Measurements from ENCODE around the gene MROH7. TPM values are rescaled to one million over a fixed set of nuclear protein-coding genes. Genes with fewer than 3 reads are reported as not detected.

The MROH7 gene
- total RNA-seq, 4 donors from 2014 or later, result 0.42 to 1.3 (median 0.89) TPM

DNA sequence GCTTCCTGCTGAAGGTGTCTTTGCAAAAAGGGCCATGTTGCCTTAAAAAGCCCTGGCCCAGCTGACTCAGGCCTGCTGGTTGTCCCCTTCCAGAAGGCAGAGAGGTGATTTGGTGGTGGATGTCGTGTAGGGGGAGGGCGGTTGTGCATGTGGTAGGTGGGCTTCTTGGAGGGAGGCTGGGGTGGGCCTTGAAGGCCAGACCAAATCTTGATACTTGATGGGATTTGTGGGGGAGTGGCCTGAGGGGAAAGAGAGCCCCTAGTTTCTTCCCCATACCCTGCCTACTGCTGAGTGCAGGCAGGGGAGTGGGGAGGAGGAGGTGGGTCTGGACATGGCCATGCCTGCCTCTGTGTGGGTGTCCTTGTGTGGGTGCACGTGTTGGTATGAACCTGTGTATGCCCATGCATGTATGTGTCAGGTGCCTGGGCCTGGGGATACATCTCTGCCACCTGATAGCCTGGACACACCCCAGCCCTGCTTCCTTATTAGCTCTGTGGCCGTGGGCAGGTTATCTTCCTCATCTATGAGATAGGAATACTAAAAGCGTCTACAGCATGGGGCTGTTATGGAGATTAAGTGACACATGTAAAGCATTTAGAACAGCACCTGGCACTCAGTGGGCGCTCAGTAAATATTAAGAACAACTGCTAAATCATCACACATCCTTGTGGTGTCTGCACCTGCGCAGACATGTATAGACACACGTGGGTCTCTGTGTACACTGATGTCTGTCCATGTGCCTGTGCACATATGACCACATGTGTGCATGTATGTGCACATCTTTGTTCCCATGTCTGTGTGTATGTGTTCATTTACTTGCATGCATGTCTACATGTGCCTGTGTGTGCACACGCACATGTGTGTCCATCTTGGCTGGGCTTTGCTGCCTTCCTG, 35.2 kb upstream of the MROH7 start:
- intact Hi-C loops (cut with DNase I; ENCODE audit: low total_unique reads) (no loop called here), in situ Hi-C loops (cut with MboI; ENCODE audit: low sequenced_read_pairs in 4 of 4) (no loop called here)
- no peak for ATAC-seq
- Histone ChIP-seq H3K27ac (no peak overlapping the region), H3K9me3 (no peaks in the 10 kb centered on the region), H3K27me3 (no peaks in the 10 kb centered on the region), H3K4me1 (no peaks in the 10 kb centered on the region), H3K36me3 (peaks cover 0 to 18% of the 10 kb centered on the region in 2 donors), H3K4me3 (no peak overlapping the region)
- no peak for DNase-seq
- no peak for TF ChIP-seq CTCF (IDR thresholded peaks at IDR 0.05 in 4 of 5, conservative IDR thresholded peaks at IDR 0.05 in 1 of 5)
- TF ChIP-seq POLR2A (IDR thresholded peaks at IDR 0.05), result no peak

DNA sequence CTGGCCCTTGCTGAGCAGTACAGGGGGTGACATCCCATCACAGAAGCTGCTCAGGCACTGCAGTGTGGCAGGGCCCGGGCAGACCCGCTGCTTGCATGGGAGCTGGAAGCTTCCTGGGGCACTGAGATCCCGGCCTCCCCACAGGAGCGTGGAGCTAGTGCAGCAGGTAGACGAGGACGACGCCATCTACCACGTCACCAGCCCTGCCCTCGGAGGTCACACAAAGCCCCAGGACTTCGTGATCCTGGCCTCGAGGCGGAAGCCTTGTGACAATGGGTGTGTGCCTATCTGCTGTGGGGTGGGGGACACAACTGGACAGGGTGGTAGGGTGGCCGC, 34.6 kb upstream of the MROH7 start:
- H3K27ac ChIP-seq, result no peak overlapping the region
- ATAC-seq, result no peak
- in situ Hi-C loops (cut with MboI; ENCODE audit: low sequenced_read_pairs in 4 of 4) (no loop called here), intact Hi-C loops (cut with DNase I; ENCODE audit: low total_unique reads) (no loop called here)
- H3K27me3 ChIP-seq, result no peaks in the 10 kb centered on the region
- TF ChIP-seq CTCF (IDR thresholded peaks at IDR 0.05 in 4 of 5, conservative IDR thresholded peaks at IDR 0.05 in 1 of 5) (no peak), POLR2A (IDR thresholded peaks at IDR 0.05) (no peak)
- H3K9me3 ChIP-seq, result no peaks in the 10 kb centered on the region
- H3K36me3 ChIP-seq, result peaks cover 0 to 18% of the 10 kb centered on the region in 2 donors
- H3K4me3 ChIP-seq, result no peak overlapping the region
- DNase-seq, result no peak
- no peaks in the 10 kb centered on the region for H3K4me1 ChIP-seq

- Histone ChIP-seq H3K4me1 (no peaks in the 10 kb centered on the region), H3K9me3 (no peaks in the 10 kb centered on the region), H3K27ac (no peak overlapping the region), H3K4me3 (no peak overlapping the region), H3K27me3 (no peaks in the 10 kb centered on the region), H3K36me3 (peaks cover 0 to 18% of the 10 kb centered on the region in 2 donors)
- intact Hi-C loops (cut with DNase I; ENCODE audit: low total_unique reads) (no loop called here), in situ Hi-C loops (cut with MboI; ENCODE audit: low sequenced_read_pairs in 4 of 4) (no loop called here)
- DNase-seq (no peak), ATAC-seq (no peak)
- TF ChIP-seq CTCF (IDR thresholded peaks at IDR 0.05 in 4 of 5, conservative IDR thresholded peaks at IDR 0.05 in 1 of 5) (no peak), POLR2A (IDR thresholded peaks at IDR 0.05) (no peak)
Measured at GRCh38 chr1:54607821-54608565, 33.6 kb upstream of the MROH7 start.

- peaks cover 0 to 18% of the 10 kb centered on the region in 2 donors for H3K36me3 ChIP-seq
- no peaks in the 10 kb centered on the region for H3K4me1 ChIP-seq
- no peak for TF ChIP-seq CTCF (IDR thresholded peaks at IDR 0.05 in 4 of 5, conservative IDR thresholded peaks at IDR 0.05 in 1 of 5)
- no peak for TF ChIP-seq POLR2A (IDR thresholded peaks at IDR 0.05)
- no peak for ATAC-seq
- H3K4me3 ChIP-seq, result no peak overlapping the region
- no peaks in the 10 kb centered on the region for H3K9me3 ChIP-seq
- no peak for DNase-seq
- no peaks in the 10 kb centered on the region for H3K27me3 ChIP-seq
- in situ Hi-C loops (cut with MboI; ENCODE audit: low sequenced_read_pairs in 4 of 4) (no loop called here), intact Hi-C loops (cut with DNase I; ENCODE audit: low total_unique reads) (no loop called here)
- H3K27ac ChIP-seq, result no peak overlapping the region
Measured at GRCh38 chr1:54608566-54609230, 32.9 kb upstream of the MROH7 start.

All from gastrocnemius medialis (tissue), 4 donors.